IgD-negative memory B cell (primary cell): Measurements from ENCODE around the gene INSM2. TPM values are rescaled to one million over a fixed set of nuclear protein-coding genes. Genes with fewer than 3 reads are reported as not detected.

Experiments used
- H3K27ac Mint-ChIP-seq, 3 donors: one replicate each; pipeline ENCODE4 v1.8.0; 2020 to 2022; ENCODE audit warnings: mild to moderate bottlenecking in 3 of 3, mixed read lengths in 3 of 3, moderate library complexity in 1 of 3
- H3K27me3 Mint-ChIP-seq: one replicate; pipeline ENCODE4 v1.8.0; 2021; ENCODE audit warnings: mixed read lengths
- H3K36me3 Mint-ChIP-seq: one replicate; pipeline ENCODE4 v1.8.0; 2020; ENCODE audit warnings: mild to moderate bottlenecking, mixed read lengths
- H3K4me1 Mint-ChIP-seq, 3 donors: one replicate each; pipeline ENCODE4 v1.8.0; 2020 to 2022; ENCODE audit warnings: mixed read lengths in 3 of 3, mild to moderate bottlenecking in 1 of 3
- H3K4me3 Mint-ChIP-seq, 4 donors: one replicate each; pipeline ENCODE4 v1.8.0; 2020 to 2022; ENCODE audit warnings: mild to moderate bottlenecking in 4 of 4, mixed read lengths in 4 of 4, moderate library complexity in 3 of 4
- H3K9me3 Mint-ChIP-seq, 3 donors: one replicate each; pipeline ENCODE4 v1.8.0; 2020 to 2021; ENCODE audit warnings: mixed read lengths in 3 of 3, mild to moderate bottlenecking in 1 of 3
- polyA plus RNA-seq: library from polyadenylated mRNA; unstranded; fragments of 300-500 nt; fragmentation: Illumina TruSeq; gene quantifications from one replicate; pipeline ENCODE4 v1.2.3, GENCODE V29; 2021

The INSM2 gene
- polyA plus RNA-seq, 1 donor from 2014 or later: not detected

GRCh38 chr14:35576260-35576659, 42.3 kb downstream of the INSM2 start:
- Mint-ChIP-seq H3K36me3 (peaks cover 14% of the 10 kb centered on the region), H3K4me3 (no peak overlapping the region), H3K27me3 (no peaks in the 10 kb centered on the region), H3K4me1 (peaks cover 0 to 2% (median 0%) of the 10 kb centered on the region in 3 donors), H3K27ac (no peak overlapping the region), H3K9me3 (no peaks in the 10 kb centered on the region)

GRCh38 chr14:35576856-35577255, 42.9 kb downstream of the INSM2 start:
- H3K36me3 Mint-ChIP-seq: peaks cover 14% of the 10 kb centered on the region
- no peak overlapping the region for H3K4me3 Mint-ChIP-seq
- no peaks in the 10 kb centered on the region for H3K9me3 Mint-ChIP-seq
- peaks cover 0 to 2% (median 0%) of the 10 kb centered on the region in 3 donors for H3K4me1 Mint-ChIP-seq
- H3K27ac Mint-ChIP-seq: no peak overlapping the region
- no peaks in the 10 kb centered on the region for H3K27me3 Mint-ChIP-seq

- peaks cover 0 to 2% (median under 1%) of the 10 kb centered on the region in 3 donors for H3K4me1 Mint-ChIP-seq
- H3K4me3 Mint-ChIP-seq: no peak overlapping the region
- H3K36me3 Mint-ChIP-seq: peaks cover 13% of the 10 kb centered on the region
- H3K27me3 Mint-ChIP-seq: no peaks in the 10 kb centered on the region
- no peak overlapping the region for H3K27ac Mint-ChIP-seq
- H3K9me3 Mint-ChIP-seq: no peaks in the 10 kb centered on the region
Measured at GRCh38 chr14:35578135-35578534, 44.2 kb downstream of the INSM2 start.

GRCh38 chr14:35578639-35579038, 44.7 kb downstream of the INSM2 start:
- peaks cover 15% of the 10 kb centered on the region for H3K36me3 Mint-ChIP-seq
- H3K27me3 Mint-ChIP-seq: no peaks in the 10 kb centered on the region
- H3K4me1 Mint-ChIP-seq: peaks cover 0 to 3% (median 2%) of the 10 kb centered on the region in 3 donors
- no peak overlapping the region for H3K4me3 Mint-ChIP-seq
- no peak overlapping the region for H3K27ac Mint-ChIP-seq
- H3K9me3 Mint-ChIP-seq: no peaks in the 10 kb centered on the region

Other genes starting within 250 kb of the INSM2 start
- 210 TPM for gene PSMA6, start 241.8 kb upstream of the INSM2 start, polyA plus RNA-seq
- 569 TPM for gene NFKBIA, start 129.4 kb upstream of the INSM2 start, polyA plus RNA-seq